Measurements from ENCODE around the gene SELENOK. TPM values are rescaled to one million over a fixed set of nuclear protein-coding genes. Genes with fewer than 3 reads are reported as not detected.

The SELENOK gene
- total RNA-seq (2022; extraction: Qiagen RNA extraction; ENCODE audit: low read depth), result 25.0 to 33.9 TPM (median 27.4 TPM) in 5 replicates

GRCh38 chr3:53891497-53892285 lies at the start of gene SELENOK:
Gene SELENOK (minus strand): TSS chr3:53891859.

GRCh38 chr3:53881691-53882593 lies 9.7 kb downstream of the SELENOK start, which contains the start of gene ACTR8:
Gene ACTR8 (minus strand): TSS chr3:53882152. CDS start chr3:53882101, 51 bp downstream.

GRCh38 chr3:53846134-53846850 lies 45.4 kb downstream of the SELENOK start, which contains the start of the genes CHDH and IL17RB:
Gene CHDH (minus strand): TSS chr3:53846419. CDS start chr3:53824008, 22,411 bp downstream.
Gene IL17RB (plus strand): TSS chr3:53846568. CDS start chr3:53846589, 21 bp downstream.

Other genes starting within 250 kb of the SELENOK start
- 2.3 to 3.5 TPM (median 2.7 TPM) in 5 replicates for gene CHDH, start 45.4 kb downstream of the SELENOK start, total RNA-seq (2022; extraction: Qiagen RNA extraction; ENCODE audit: low read depth)
- gene IL17RB, start 45.3 kb downstream of the SELENOK start, total RNA-seq (2022; extraction: Qiagen RNA extraction; ENCODE audit: low read depth), result 0.94 to 1.6 TPM (median 1.1 TPM) in 5 replicates
- gene ACTR8, start 9.7 kb downstream of the SELENOK start, total RNA-seq (2022; extraction: Qiagen RNA extraction; ENCODE audit: low read depth), result 14.2 to 17.3 TPM (median 16.1 TPM) in 5 replicates
- 0.02 TPM in 1 of 5 replicates, not detected in the others for gene CACNA2D3, start 230.7 kb upstream of the SELENOK start, total RNA-seq (2022; extraction: Qiagen RNA extraction; ENCODE audit: low read depth)